Sigmoid colon (tissue), 7 donors: Measurements from ENCODE around the gene CSH1. TPM values are rescaled to one million over a fixed set of nuclear protein-coding genes. Genes with fewer than 3 reads are reported as not detected.
"Not testable (repeated sequence)": the region's sequence is repeated elsewhere in the genome, so short reads cannot be mapped to it uniquely, and the experiment has no call there.

Experiments used
- DNase-seq: peaks from one replicate; pipeline ENCODE4 v3.0.0-alpha.2; 2019
- H3K27ac ChIP-seq, 4 donors: fragments of 200-600 bp; sonication (generic); one replicate each; pipeline ENCODE4 v1.5.1; 2016 to 2019; ENCODE audit warnings: mild to moderate bottlenecking in 1 of 4
- H3K27me3 ChIP-seq, 3 donors: fragments of 200-600 bp; sonication (generic); one replicate each; pipeline ENCODE4 v1.5.1; 2019; ENCODE audit warnings: mild to moderate bottlenecking in 1 of 3
- H3K36me3 ChIP-seq, 4 donors: fragments of 200-600 bp; sonication (generic); one replicate each; pipeline ENCODE4 v1.5.1; 2016 to 2019
- H3K4me1 ChIP-seq, 4 donors: fragments of 200-600 bp; sonication (generic); one replicate each; pipeline ENCODE4 v1.5.1; 2017 to 2019
- H3K4me3 ChIP-seq, 4 donors: fragments of 200-600 bp; sonication (generic); one replicate each; pipeline ENCODE4 v1.5.1; 2017 to 2019; ENCODE audit warnings: mild to moderate bottlenecking in 2 of 4, moderate library complexity in 1 of 4
- H3K9me3 ChIP-seq, 4 donors: fragments of 200-600 bp in 3 of 4; sonication (generic) in 3 of 4; one replicate each; pipeline versions ENCODE4 v1.5.1 to v1.6.1; 2013 to 2019
- CTCF ChIP-seq, 4 experiments: fragments of 450-650 bp in 3 of 4; fragments of 200-600 bp in 1 of 4; IDR thresholded peaks; one replicate each; pipeline ENCODE4 v1.5.1; 2016 to 2019; ENCODE audit warnings: antibody characterized with exemption in 4 of 4, mild to moderate bottlenecking in 3 of 4, moderate library complexity in 2 of 4
- EP300 ChIP-seq, 4 donors: sonication (generic); formaldehyde crosslinking; IDR thresholded peaks; one replicate each; pipeline ENCODE4 v1.6.1; 2017; ENCODE audit warnings: antibody characterized with exemption in 4 of 4
- POLR2A ChIP-seq, 2 donors: fragments of 450-650 bp; IDR thresholded peaks; one replicate each; pipeline ENCODE4 v1.6.1; 2016; ENCODE audit warnings: antibody characterized with exemption in 2 of 2, mild to moderate bottlenecking in 2 of 2, moderate library complexity in 2 of 2
- POLR2AphosphoS5 ChIP-seq, 4 donors: sonication (generic); formaldehyde crosslinking; IDR thresholded peaks; one replicate each; pipeline ENCODE4 v1.6.1; 2017; ENCODE audit warnings: antibody characterized with exemption in 4 of 4
- WGBS, 2 donors: extraction: QIAGEN DNeasy Blood & Tissue Kit; methylation state at CpG; one replicate each; pipeline ENCODE4 v1.1.7; 2013; 5-methylcytosine and 5-hydroxymethylcytosine counted together
- intact Hi-C: fragments of 100-400 bp; cut with DNase I; formaldehyde crosslinking; loops from one replicate; pipeline ENCODE4 v1.15.1; 2023
- polyA plus RNA-seq, 3 donors: library from polyadenylated mRNA; stranded (reverse); fragments of 200-250 nt; gene quantifications; one replicate each; pipeline ENCODE4 v1.2.3, GENCODE V29; 2013
- total RNA-seq, 4 donors: library from RNA; depleted of rRNA; stranded (reverse); fragments of >200 nt; gene quantifications; one replicate each; pipeline ENCODE4 v1.1.0, GENCODE V29; 2016
- donor health status: healthy with polysubstance abuse.
- donor health status: Bipolar disorder and iron deficiency.
- donor health status: healthy.

Gene CSH1
- total RNA-seq (not detected), polyA plus RNA-seq (not detected)

- H3K27ac ChIP-seq, H3K4me3 ChIP-seq, H3K4me1 ChIP-seq, H3K27me3 ChIP-seq, H3K9me3 ChIP-seq, DNase-seq, H3K36me3 ChIP-seq, intact Hi-C loops: not testable (repeated sequence)
- 82 to 91% methylated on average over 10 of the region's 14 CpGs for WGBS, 2 donors
Observed at GRCh38 chr17:63896524-63897354, at the start of gene CSH1. Gene CSH1, minus strand, starts transcription at chr17:63896574. Its CDS starts 63 bp downstream, at chr17:63896511.

- TF ChIP-seq POLR2A (IDR thresholded peaks at IDR 0.05) (no peak), EP300 (IDR thresholded peaks at IDR 0.05) (no peak), POLR2AphosphoS5 (IDR thresholded peaks at IDR 0.05) (no peak), CTCF (IDR thresholded peaks at IDR 0.05) (no peak)
- Histone ChIP-seq H3K27ac (no peak overlapping the region), H3K4me1 (no peaks in the 10 kb centered on the region), H3K27me3 (no peaks in the 10 kb centered on the region), H3K36me3 (no peaks in the 10 kb centered on the region), H3K4me3 (no peak overlapping the region), H3K9me3 (no peaks in the 10 kb centered on the region)
- intact Hi-C loops = no loop called here
- no peak for DNase-seq
- 53 to 73% methylated on average over 6 of the region's 6 CpGs for WGBS, 2 donors
Observed at GRCh38 chr17:63945784-63946439, 49.5 kb upstream of the CSH1 start.

DNA sequence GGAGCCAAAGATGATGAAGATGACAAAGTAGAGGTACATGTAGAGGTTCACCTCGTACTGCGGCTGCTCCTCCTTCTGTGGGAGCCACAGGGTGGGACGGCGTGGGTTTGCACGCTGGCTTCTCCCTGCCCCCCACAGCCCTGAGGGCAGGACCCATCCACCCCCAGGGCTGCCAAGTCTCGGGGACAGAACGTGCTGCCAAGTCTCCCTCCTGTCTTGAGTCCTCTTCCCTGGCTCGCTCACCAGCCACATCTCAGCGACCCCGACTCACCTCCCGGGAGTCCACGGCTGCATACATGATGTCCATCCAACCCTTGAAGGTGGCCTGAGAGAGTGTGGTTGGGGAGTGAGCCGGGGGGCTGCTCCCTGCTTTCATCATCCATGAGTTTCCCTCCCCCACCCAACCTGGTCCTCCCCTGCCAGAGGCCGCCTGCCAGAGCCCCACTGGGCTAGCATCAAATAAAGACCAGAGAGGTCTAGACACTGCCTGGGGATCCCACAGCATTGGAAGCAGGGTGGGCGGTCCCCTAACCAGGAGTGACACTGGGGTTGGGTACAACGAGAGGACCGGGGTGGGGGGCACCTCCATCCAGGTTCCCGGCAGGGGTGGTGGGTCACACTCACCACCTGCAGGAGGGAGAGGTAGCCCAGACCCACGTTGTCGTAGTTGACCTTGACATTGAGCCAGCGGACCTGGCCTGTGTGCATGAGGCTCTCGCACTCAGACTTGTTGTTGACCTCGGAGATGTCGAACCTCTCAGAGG, 48.5 kb upstream of the CSH1 start:
- Histone ChIP-seq H3K4me1 (no peaks in the 10 kb centered on the region), H3K27ac (no peak overlapping the region), H3K9me3 (no peaks in the 10 kb centered on the region), H3K36me3 (no peaks in the 10 kb centered on the region), H3K27me3 (no peaks in the 10 kb centered on the region), H3K4me3 (no peak overlapping the region)
- TF ChIP-seq POLR2AphosphoS5 (IDR thresholded peaks at IDR 0.05) (no peak), EP300 (IDR thresholded peaks at IDR 0.05) (no peak), POLR2A (IDR thresholded peaks at IDR 0.05) (no peak), CTCF (IDR thresholded peaks at IDR 0.05) (no peak)
- intact Hi-C loops = no loop called here
- DNase-seq = no peak
- WGBS, 2 donors = 87 to 91% methylated on average over 24 of the region's 24 CpGs

DNA sequence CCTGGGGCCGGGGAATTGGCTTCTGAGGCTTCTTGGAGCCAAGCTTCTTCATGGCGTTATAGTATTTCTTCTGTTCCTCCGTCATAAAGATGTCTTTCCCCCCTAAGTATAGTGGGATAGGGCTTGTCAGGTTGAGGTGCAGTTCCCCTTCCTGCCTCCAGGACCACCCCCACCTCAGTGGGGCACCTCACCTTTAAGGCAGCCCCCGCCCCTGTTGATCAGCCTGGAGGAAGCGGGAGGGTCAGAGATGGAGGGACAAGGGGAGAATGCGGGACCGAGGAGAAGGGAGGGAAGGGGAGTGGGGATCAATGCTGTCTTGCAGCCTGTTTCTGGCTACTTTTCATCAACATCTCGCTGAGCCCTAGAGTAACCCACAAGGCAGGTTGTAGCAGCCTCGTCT, 47.4 kb upstream of the CSH1 start:
- WGBS, 2 donors = 81 to 82% methylated on average over 9 of the region's 9 CpGs
- no peaks in the 10 kb centered on the region for H3K4me1 ChIP-seq
- H3K9me3 ChIP-seq = no peaks in the 10 kb centered on the region
- no peak overlapping the region for H3K4me3 ChIP-seq
- DNase-seq = no peak
- intact Hi-C loops = no loop called here
- TF ChIP-seq EP300 (IDR thresholded peaks at IDR 0.05) (no peak), CTCF (IDR thresholded peaks at IDR 0.05) (no peak), POLR2A (IDR thresholded peaks at IDR 0.05) (no peak), POLR2AphosphoS5 (IDR thresholded peaks at IDR 0.05) (no peak)
- H3K27ac ChIP-seq = no peak overlapping the region
- H3K27me3 ChIP-seq = no peaks in the 10 kb centered on the region
- no peaks in the 10 kb centered on the region for H3K36me3 ChIP-seq
